Glomerular visceral epithelial cell (primary cell): ENCODE results near the gene SLC16A8.

ENCODE experiments used
- DNase-seq: peaks from one replicate; pipeline ENCODE4 v3.0.0-alpha.2; 2016; ENCODE audit errors: extremely low spot score

Gene SLC16A8

DNA sequence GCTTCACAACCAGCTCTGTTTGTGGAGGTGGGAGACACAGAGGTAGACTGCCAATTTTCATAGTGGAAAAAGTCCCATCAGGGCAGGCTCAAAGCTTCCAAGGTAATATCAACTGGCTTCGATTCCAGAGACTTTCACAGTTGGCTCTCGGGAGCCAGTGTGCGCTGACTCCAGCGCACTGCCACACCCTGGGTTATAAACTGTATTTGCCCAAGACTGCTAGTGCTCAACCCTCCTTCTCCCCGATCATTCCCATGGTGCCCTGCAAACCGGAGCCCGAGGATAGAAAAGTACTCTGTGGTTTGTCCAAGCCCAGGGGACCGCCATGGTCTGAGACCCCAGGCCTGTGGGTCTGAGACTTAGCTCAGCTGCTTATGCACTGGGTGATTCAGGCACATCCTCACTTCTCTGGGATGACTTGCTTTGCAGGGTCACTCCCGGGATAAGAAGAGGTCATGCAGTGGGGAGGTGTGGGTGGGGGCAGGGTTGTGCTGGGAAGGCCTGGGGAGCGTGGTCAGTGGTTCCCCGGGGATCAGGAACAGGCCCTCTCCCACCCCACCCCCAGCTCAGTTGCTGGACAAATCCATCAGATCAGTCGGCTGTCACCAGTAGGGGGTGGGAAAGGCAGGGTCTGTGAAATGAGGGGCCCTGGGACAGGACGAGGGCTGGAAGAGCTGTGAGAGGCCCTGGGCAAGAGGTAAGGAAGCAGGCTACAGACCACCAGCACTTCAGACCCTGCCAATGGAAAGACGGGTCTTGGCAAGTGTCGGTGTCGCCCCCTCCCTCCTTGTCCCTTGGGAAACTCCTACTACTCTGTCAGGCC lies 53.5 kb downstream of the SLC16A8 start:
- DNase-seq, result no peak

DNA sequence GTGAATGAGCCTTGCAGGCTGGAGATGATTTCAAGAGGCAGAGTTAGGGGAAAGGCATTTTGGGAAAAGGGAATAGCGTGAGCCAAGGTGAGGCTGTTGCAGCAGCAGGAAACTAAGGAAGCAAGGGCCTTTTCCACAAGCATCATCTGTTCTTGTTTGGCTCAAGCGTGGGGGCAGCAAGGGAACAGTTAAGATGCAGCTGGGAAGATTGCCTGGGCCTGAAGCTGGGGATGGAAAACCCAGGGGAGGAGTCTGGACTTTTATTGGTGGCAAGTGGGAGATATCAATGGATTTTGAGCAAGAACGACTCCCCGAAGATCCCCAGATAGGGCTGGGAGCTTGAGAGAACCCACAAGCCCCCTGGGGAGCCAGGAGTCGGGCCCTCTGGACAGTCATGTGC lies 54.1 kb downstream of the SLC16A8 start:
- DNase-seq, result no peak

DNA sequence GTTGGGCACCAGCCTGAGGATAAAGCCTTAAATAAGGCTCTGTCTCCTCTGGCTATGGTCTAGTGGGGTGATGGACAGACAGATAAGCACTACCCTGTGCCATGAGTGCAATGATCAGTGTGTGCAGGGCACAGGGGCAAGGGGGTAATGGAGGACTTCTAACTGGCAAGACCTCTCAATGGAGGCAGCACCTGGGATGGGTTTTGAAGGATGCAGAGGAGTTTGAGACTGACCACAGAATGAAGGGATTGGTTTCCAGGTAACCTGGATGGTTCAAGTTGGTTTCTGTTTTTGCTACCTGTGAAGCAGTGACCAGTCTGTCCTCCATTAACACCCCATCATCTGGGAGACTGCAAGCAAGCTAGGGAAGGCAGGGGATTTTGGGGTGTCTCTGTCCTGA lies 54.6 kb downstream of the SLC16A8 start:
- DNase-seq, result no peak

DNA sequence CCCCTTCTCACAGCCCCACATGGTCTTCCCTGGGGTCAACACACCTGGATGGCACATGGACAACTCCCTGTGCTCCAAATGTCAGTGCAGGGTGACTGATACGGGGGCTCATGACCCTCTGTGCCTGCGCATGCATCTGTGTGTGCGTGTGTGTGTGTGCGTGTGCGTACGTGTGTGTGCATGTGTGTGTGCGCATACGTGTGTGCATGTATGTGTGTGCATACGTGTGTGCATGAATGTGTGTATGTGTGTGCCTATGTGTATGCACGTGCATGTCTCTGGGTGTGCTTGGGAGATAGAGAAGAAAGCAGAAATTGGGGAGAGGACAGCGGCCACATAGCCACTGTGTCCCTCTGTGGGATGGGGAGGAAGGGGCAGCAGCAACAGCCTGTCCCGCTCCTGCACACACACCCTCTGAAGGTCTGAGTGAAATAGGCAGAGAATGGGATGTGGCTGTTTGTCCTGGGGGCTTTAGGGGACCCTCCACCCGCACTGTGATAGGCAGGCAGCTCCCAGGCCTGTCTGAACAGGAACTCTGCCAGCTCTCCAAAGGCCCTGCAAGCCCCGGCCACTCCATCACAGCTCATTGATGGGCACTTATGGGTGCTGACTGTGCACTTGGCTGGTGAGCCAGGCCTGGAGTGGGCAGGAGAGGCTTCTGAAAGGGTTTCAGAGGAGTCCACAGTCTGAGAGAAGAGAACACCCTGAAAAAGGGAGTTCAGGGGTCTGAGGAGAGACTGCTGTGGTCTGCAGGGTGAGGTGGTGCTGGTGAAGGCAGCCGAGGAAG lies 55.4 kb downstream of the SLC16A8 start:
- DNase-seq, result no peak
